Left ventricle myocardium inferior (tissue), 1 donor: ENCODE results near the gene LINC01488. TPM values are rescaled to one million over a fixed set of nuclear protein-coding genes. Genes with fewer than 3 reads are reported as not detected.
A peak's percentile ranks its signal among the peaks of the same experiment; 100 is the strongest.

Source experiments
- DNase-seq: peaks from one replicate; pipeline ENCODE4 v3.0.0-alpha.2; 2020
- H3K27ac ChIP-seq: fragments of 200-600 bp; replicated peaks from 2 replicates; pipeline ENCODE4 v1.8.0; 2021
- H3K27me3 ChIP-seq: fragments of 200-600 bp; 2 replicates; pipeline ENCODE4 v1.8.0; 2021; ENCODE audit warnings: low read depth
- H3K36me3 ChIP-seq: fragments of 200-600 bp; 2 replicates; pipeline ENCODE4 v1.8.0; 2021
- H3K4me1 ChIP-seq: fragments of 200-600 bp; 2 replicates; pipeline ENCODE4 v1.8.0; 2021
- H3K4me3 ChIP-seq: fragments of 200-600 bp; 2 replicates; pipeline ENCODE4 v1.8.0; 2021; ENCODE audit warnings: mild to moderate bottlenecking, moderate library complexity
- H3K9me3 ChIP-seq: fragments of 200-600 bp; replicated peaks from 2 replicates; pipeline ENCODE4 v1.8.0; 2021
- CTCF ChIP-seq: fragments of 200-600 bp; IDR thresholded peaks from 2 replicates; pipeline ENCODE4 v1.8.0; 2021; ENCODE audit warnings: antibody characterized with exemption, mild to moderate bottlenecking, borderline replicate concordance
- intact Hi-C: fragments of 100-400 bp; cut with micrococcal nuclease; formaldehyde crosslinking; loops from one replicate; pipeline ENCODE4 v1.11.0; 2022
- total RNA-seq: library from RNA; stranded (reverse); fragmentation: NEBNext Ultra II Directional; extraction: Animal tissue kit (Norgen Biotek cat#: 25700); gene quantifications from one replicate; pipeline ENCODE4 v1.2.1, GENCODE V29; 2021
- donor health status: DM: no; HTN: yes; CAD: no; lungs with severe emphysema.

Gene LINC01488
- total RNA-seq, 1 donor from 2014 or later = 0.38 TPM

- DNase-seq = no peak
- no peaks in the 10 kb centered on the region for H3K9me3 ChIP-seq
- no peaks in the 10 kb centered on the region for H3K36me3 ChIP-seq
- no peak for TF ChIP-seq CTCF
- H3K27me3 ChIP-seq = no peaks in the 10 kb centered on the region
- intact Hi-C loops = loop anchor here (10.0 kb wide), 1 partner anchor 154 kb away; the partner anchor contains the start of gene MYEOV
- peaks cover 55% of the 10 kb centered on the region for H3K4me1 ChIP-seq
- H3K27ac ChIP-seq = peak overlapping the region; percentile 94
- no peak overlapping the region for H3K4me3 ChIP-seq
These were observed 32.8 kb upstream of the LINC01488 start for GRCh38 chr11:69448471-69449284.

GRCh38 chr11:69449320-69450063 lies 32.0 kb upstream of the LINC01488 start:
- Histone ChIP-seq H3K9me3 (no peaks in the 10 kb centered on the region), H3K27me3 (no peaks in the 10 kb centered on the region), H3K27ac (peak overlapping the region; percentile 94), H3K36me3 (no peaks in the 10 kb centered on the region), H3K4me3 (peak overlapping the region; percentile 9), H3K4me1 (peaks cover 47% of the 10 kb centered on the region)
- DNase-seq = peak; percentile 79
- TF ChIP-seq CTCF = no peak
- intact Hi-C loops = loop anchor here (10.0 kb wide), 1 partner anchor 155 kb away; the partner anchor contains the start of gene MYEOV

GRCh38 chr11:69450064-69450856 lies 31.2 kb upstream of the LINC01488 start:
- no peaks in the 10 kb centered on the region for H3K27me3 ChIP-seq
- TF ChIP-seq CTCF = no peak
- H3K9me3 ChIP-seq = no peaks in the 10 kb centered on the region
- H3K4me3 ChIP-seq = peak overlapping the region; percentile 9
- peak; percentile 42 for DNase-seq
- no peaks in the 10 kb centered on the region for H3K36me3 ChIP-seq
- intact Hi-C loops = no loop called here
- peak overlapping the region; percentile 94 for H3K27ac ChIP-seq
- H3K4me1 ChIP-seq = peaks cover 40% of the 10 kb centered on the region

- no peak overlapping the region for H3K4me3 ChIP-seq
- H3K9me3 ChIP-seq = no peaks in the 10 kb centered on the region
- no peak for DNase-seq
- H3K36me3 ChIP-seq = no peaks in the 10 kb centered on the region
- no peak for TF ChIP-seq CTCF
- H3K27me3 ChIP-seq = no peaks in the 10 kb centered on the region
- intact Hi-C loops = no loop called here
- peak overlapping the region; percentile 94 for H3K27ac ChIP-seq
- peaks cover 35% of the 10 kb centered on the region for H3K4me1 ChIP-seq
These were observed 30.6 kb upstream of the LINC01488 start for GRCh38 chr11:69450857-69451220.

- no peaks in the 10 kb centered on the region for H3K9me3 ChIP-seq
- intact Hi-C loops = no loop called here
- DNase-seq = no peak
- no peak overlapping the region for H3K4me3 ChIP-seq
- H3K36me3 ChIP-seq = no peaks in the 10 kb centered on the region
- TF ChIP-seq CTCF = no peak
- peaks cover 35% of the 10 kb centered on the region for H3K4me1 ChIP-seq
- H3K27me3 ChIP-seq = no peaks in the 10 kb centered on the region
- peak overlapping the region; percentile 94 for H3K27ac ChIP-seq
These were observed 30.2 kb upstream of the LINC01488 start for GRCh38 chr11:69451289-69451688.
